ENCODE measurements around the gene HOXD13.

GRCh38 chr2:176109946-176110345 lies 17.4 kb downstream of the HOXD13 start:
- TF ChIP-seq ZNF565 (CRISPR knock-in tag; conservative IDR thresholded peaks at IDR 0.05; ENCODE audit: low read depth), result no peak
- no peak for TF ChIP-seq POU6F1 (CRISPR knock-in tag; IDR thresholded peaks at IDR 0.05; ENCODE audit: borderline replicate concordance, low read depth)
- no peak for TF ChIP-seq TSHZ2 (CRISPR knock-in tag; IDR thresholded peaks at IDR 0.05)
- no peak for TF ChIP-seq PATZ1 (CRISPR knock-in tag; IDR thresholded peaks at IDR 0.05; ENCODE audit: borderline replicate concordance)
- no peak for TF ChIP-seq ZC3H10 (CRISPR knock-in tag; IDR thresholded peaks at IDR 0.05)
- no peak for TF ChIP-seq ISL1 (CRISPR knock-in tag; IDR thresholded peaks at IDR 0.05)
- TF ChIP-seq ZNF8 (CRISPR knock-in tag; IDR thresholded peaks at IDR 0.05), result no peak
- TF ChIP-seq ESRRG (CRISPR knock-in tag; IDR thresholded peaks at IDR 0.05), result no peak
- no peak for TF ChIP-seq CREB5 (CRISPR knock-in tag; IDR thresholded peaks at IDR 0.05; ENCODE audit: low read depth)
- TF ChIP-seq RARB (CRISPR knock-in tag; IDR thresholded peaks at IDR 0.05), result no peak
- TF ChIP-seq BACH2 (CRISPR knock-in tag; IDR thresholded peaks at IDR 0.05; ENCODE audit: borderline replicate concordance), result no peak
- TF ChIP-seq ARNTL (CRISPR knock-in tag; IDR thresholded peaks at IDR 0.05; ENCODE audit: borderline replicate concordance, low read depth), result no peak
- no peak for TF ChIP-seq ZFP3 (CRISPR knock-in tag; IDR thresholded peaks at IDR 0.05)
